HepG2 (cell line): ENCODE results near the gene FNDC3B. TPM values are rescaled to one million over a fixed set of nuclear protein-coding genes. Genes with fewer than 3 reads are reported as not detected.
A peak's percentile ranks its signal among the peaks of the same experiment; 100 is the strongest.

ENCODE experiments used
- ATAC-seq: fragments of 200-7000 bp; cut with Tn5 transposase; 3 replicates; pipeline ENCODE4 v1.9.1; 2020; ENCODE audit warnings: mild to moderate bottlenecking, moderate library complexity
- BruUV-seq: library from RNA; stranded (reverse); fragments of 400-500 nt; replicated peaks from 2 replicates; lab custom pipeline; 2021; lab: Mats Ljungman, UMichigan
- CTCF ChIA-PET: fragments of 300-600 bp; formaldehyde crosslinking; extraction: SDS; loops from one replicate; lab custom pipeline; 2021; ENCODE audit warnings: low total read pairs, inconsistent platforms, low intra/inter-chr PET ratio; lab: Yijun Ruan, JAX
- POLR2A ChIA-PET: fragments of 350-600 bp; sonication (Branson Sonifier 250); formaldehyde crosslinking; loops from one replicate; lab custom pipeline; 2020; ENCODE audit warnings: antibody characterized with exemption, inconsistent platforms; lab: Yijun Ruan, JAX
- DNase-seq: peaks from one replicate; pipeline ENCODE4 v3.0.0-alpha.2; 2015; ENCODE audit warnings: low spot score
- FAIRE-seq: peaks from 3 replicates; lab custom pipeline; 2011; peaks lifted over from hg19 to GRCh38; lab: Jason Lieb, UNC
- H2AFZ ChIP-seq: one replicate; pipeline ENCODE4 v1.6.1; 2011; ENCODE audit warnings: low read length, inconsistent platforms
- H3K27ac ChIP-seq: fragments of 300-600 bp; 3 replicates; pipeline ENCODE4 v1.8.0; 2011; ENCODE audit warnings: mixed run types, mild to moderate bottlenecking, mixed read lengths, low read length, inconsistent platforms; ENCODE audit not compliant: insufficient read depth; ENCODE audit errors: extremely low read length
- H3K27me3 ChIP-seq, 2 experiments: fragments of 200-600 bp in 1 of 2; 2 replicates in 1 of 2; 3 replicates in 1 of 2; pipeline versions ENCODE4 v1.6.0 to v1.8.0; 2011; ENCODE audit warnings: low read length in 2 of 2, mild to moderate bottlenecking in 2 of 2, moderate library complexity in 2 of 2, inconsistent platforms in 1 of 2; ENCODE audit not compliant: insufficient read depth in 2 of 2, control insufficient read depth in 1 of 2
- H3K36me3 ChIP-seq, 2 experiments: fragments of 200-600 bp in 1 of 2; replicated peaks in 1 of 2; 2 replicates in 1 of 2; 3 replicates in 1 of 2; pipeline versions ENCODE4 v1.5.1 to v1.8.0; 2011; ENCODE audit warnings: low read length in 2 of 2, inconsistent platforms in 1 of 2; ENCODE audit not compliant: insufficient read depth in 2 of 2, control insufficient read depth in 1 of 2
- H3K4me1 ChIP-seq: 2 replicates; pipeline ENCODE4 v1.5.1; 2012; ENCODE audit warnings: low read length, inconsistent platforms; ENCODE audit not compliant: insufficient read depth
- H3K4me2 ChIP-seq: 2 replicates; pipeline ENCODE4 v1.6.0; 2011; ENCODE audit warnings: low read depth, low read length, inconsistent platforms
- H3K4me3 ChIP-seq, 3 experiments: fragments of 200-600 bp in 1 of 3; sonication (generic), shearing (Covaris generic) in 1 of 3; replicated peaks in 1 of 3; 2 replicates each; pipeline ENCODE4 v1.5.1; 2011 to 2016; ENCODE audit warnings: low read length in 3 of 3, inconsistent platforms in 2 of 3, low read depth in 2 of 3, mild to moderate bottlenecking in 2 of 3, control low read depth in 1 of 3, mixed read lengths in 1 of 3; ENCODE audit not compliant: insufficient read depth in 1 of 3
- H3K79me2 ChIP-seq: one replicate; pipeline ENCODE4 v1.6.1; 2011; ENCODE audit warnings: low read length, inconsistent platforms; ENCODE audit not compliant: insufficient read depth
- H3K9ac ChIP-seq: 2 replicates; pipeline ENCODE4 v1.6.0; 2011; ENCODE audit warnings: mild to moderate bottlenecking, low read depth, low read length, inconsistent platforms; ENCODE audit not compliant: insufficient read depth
- H3K9me3 ChIP-seq: 2 replicates; pipeline ENCODE4 v1.5.1; 2012; ENCODE audit warnings: mild to moderate bottlenecking, low read length
- H4K20me1 ChIP-seq: 2 replicates; pipeline ENCODE4 v1.6.0; 2011; ENCODE audit warnings: inconsistent platforms, mild to moderate bottlenecking, low read length, moderate library complexity; ENCODE audit not compliant: insufficient read depth
- AGO2 ChIP-seq: fragments of 200-400 bp; formaldehyde crosslinking; optimal IDR thresholded peaks from 2 replicates; pipeline ENCODE3; 2017; ENCODE audit warnings: mild to moderate bottlenecking, low read depth, low read length, moderate library complexity
- GATAD2A ChIP-seq: IDR thresholded peaks from 2 replicates; pipeline ENCODE4 v1.6.1; 2016
- ISL2 ChIP-seq: sonication (generic); formaldehyde crosslinking; IDR thresholded peaks from 2 replicates; pipeline ENCODE4 v1.5.0; 2020; ENCODE audit warnings: missing genetic modification reagents
- PHF20 ChIP-seq: sonication (generic); formaldehyde crosslinking; IDR thresholded peaks from 2 replicates; pipeline ENCODE4 v1.5.0; 2020; ENCODE audit warnings: mild to moderate bottlenecking, missing genetic modification reagents
- RBM22 ChIP-seq: fragments of 200-400 bp; formaldehyde crosslinking; optimal IDR thresholded peaks from 2 replicates; pipeline ENCODE3; 2017; ENCODE audit warnings: mild to moderate bottlenecking, low read length, moderate library complexity
- ZNF274 ChIP-seq: sonication (generic); formaldehyde crosslinking; IDR thresholded peaks from 2 replicates; pipeline ENCODE4 v1.5.1; 2020; ENCODE audit warnings: mild to moderate bottlenecking, missing genetic modification reagents
- WGBS: methylation state at CpG from one replicate; pipeline ENCODE4 v1.1.6; 2017; ENCODE audit warnings: low lambda C conversion rate; 5-methylcytosine and 5-hydroxymethylcytosine counted together
- in situ Hi-C: cut with HindIII; loops from 2 replicates; pipeline ENCODE4 v1.10.0; 2017; ENCODE audit warnings: low pct_unique_long_range_greater_than_20kb; ENCODE audit not compliant: extremely low pct_ligation_motif_present
- intact Hi-C: fragments of 100-400 bp; cut with micrococcal nuclease; formaldehyde crosslinking; loops from one replicate; pipeline ENCODE4 v1.10.0; 2022; ENCODE audit not compliant: unreplicated experiment
- polyA plus RNA-seq, 8 experiments: library from polyadenylated mRNA; depleted of rRNA in 3 of 8; stranded (reverse) in 7 of 8; unstranded in 1 of 8; fragments of >200 nt; fragmentation: Illumina TruSeq in 4 of 8; extraction: Trizol in 4 of 8; gene quantifications; 2 replicates each; pipeline versions ENCODE4 v1.2.1 to v1.2.3, GENCODE V29; 2011 to 2016; ENCODE audit warnings: low read depth in 4 of 8, missing spikeins in 1 of 8, mixed read lengths in 1 of 8; ENCODE audit not compliant: insufficient read depth in 1 of 8
- total RNA-seq, 5 experiments: library from RNA; depleted of rRNA; stranded (reverse); fragments of >200 nt; fragmentation: Illumina TruSeq; extraction: Trizol; gene quantifications; 2 replicates each; pipeline ENCODE4 v1.2.3, GENCODE V29; 2016; ENCODE audit warnings: low read depth in 1 of 5

FNDC3B gene
- total and polyA plus RNA-seq, 2 of the 13 experiments (the other 11 are each of a cell fraction or from before 2014, with no cell fraction given), result 74.8 to 103 TPM

DNA sequence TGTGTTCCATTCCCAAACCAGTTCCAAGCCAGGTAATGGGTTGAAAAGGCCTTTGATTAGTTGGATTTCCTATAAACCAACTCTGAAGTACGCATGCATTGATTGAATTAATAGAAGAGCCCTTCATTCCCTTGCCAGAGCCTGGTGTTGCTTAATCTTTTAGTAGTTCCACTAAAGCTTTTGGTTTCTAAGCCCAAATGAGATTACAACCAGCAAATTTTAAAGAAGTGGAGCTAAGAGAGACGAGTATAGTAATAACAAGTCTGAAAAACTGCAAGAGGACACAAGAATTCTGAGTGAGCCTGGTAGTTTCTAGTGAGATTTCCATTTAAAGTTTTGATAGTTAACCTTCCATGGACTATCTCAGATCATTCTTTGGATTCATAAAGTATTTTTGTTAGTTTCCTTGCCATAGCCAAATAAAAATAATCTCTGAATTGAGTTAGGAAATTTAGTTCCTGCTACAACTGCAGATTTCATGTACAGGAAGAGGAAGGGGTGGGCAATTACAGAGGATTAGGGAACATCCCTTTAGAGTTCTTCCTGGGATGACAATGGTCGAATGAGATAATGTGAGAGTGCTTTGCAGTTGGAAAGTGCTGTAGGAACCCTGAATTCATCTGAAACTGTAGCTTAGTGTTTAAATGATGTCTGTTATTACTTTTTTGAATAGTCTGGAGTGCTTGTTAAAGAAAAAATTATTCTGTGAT lies 136.8 kb downstream of the FNDC3B start:
- 91% methylated on average over 3 of the region's 3 CpGs for WGBS

DNA sequence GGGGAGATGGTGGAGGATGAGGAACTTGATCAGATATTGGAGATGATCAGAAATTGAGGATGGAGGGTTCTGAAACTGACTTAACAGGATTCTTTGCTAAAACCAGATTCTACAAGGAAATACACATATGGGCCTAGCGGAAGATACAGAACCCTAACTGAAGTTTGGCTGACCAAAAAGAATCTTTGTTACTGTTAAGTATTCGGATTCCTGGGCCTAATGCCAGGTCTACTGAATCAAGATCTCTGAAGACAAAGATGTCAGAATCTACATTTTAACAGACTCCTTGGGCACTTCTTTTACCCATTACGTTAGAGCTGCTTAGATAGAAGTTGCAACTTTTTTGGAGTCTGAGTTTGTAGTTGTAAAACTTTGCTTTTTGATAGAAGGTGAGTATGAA lies 137.7 kb downstream of the FNDC3B start:
- in situ Hi-C loops, result no loop called here
- H3K36me3 ChIP-seq, result peaks cover 11 to 31% of the 10 kb centered on the region in 2 experiments
- no peaks in the 10 kb centered on the region for H3K9me3 ChIP-seq
- TSS peak; percentile 8 for BruUV-seq
- WGBS, result 97% methylated on average over 3 of the region's 3 CpGs
- H3K27ac ChIP-seq, result peak overlapping the region; percentile 11
- H3K4me3 ChIP-seq, result no peak overlapping the region
- ATAC-seq (no peak), FAIRE-seq (no peak), DNase-seq (no peak)
- peaks cover 95% of the 10 kb centered on the region for H4K20me1 ChIP-seq
- H3K27me3 ChIP-seq, result no peaks in the 10 kb centered on the region
- intact Hi-C loops, result no loop called here
- H3K79me2 ChIP-seq, result peaks cover 94% of the 10 kb centered on the region
- no peak overlapping the region for H2AFZ ChIP-seq
- ChIA-PET CTCF (no interaction called here), POLR2A (no interaction called here)
- TF ChIP-seq PHF20 (CRISPR knock-in tag) (no peak), AGO2 (peak; percentile 59), RBM22 (peak; percentile 11)
- H3K4me1 ChIP-seq, result peaks cover 100% of the 10 kb centered on the region
- no peak overlapping the region for H3K9ac ChIP-seq
- H3K4me2 ChIP-seq, result no peak overlapping the region

More for the DNA sequence above, 136.8 kb downstream of the FNDC3B start:
- Histone ChIP-seq H3K36me3 (peaks cover 14 to 31% of the 10 kb centered on the region in 2 experiments; a peak in 3 of 5 replicates), H3K4me2 (no peak overlapping the region), H3K9me3 (no peaks in the 10 kb centered on the region), H3K27ac (peak overlapping the region; percentile 20), H4K20me1 (peaks cover 95% of the 10 kb centered on the region)
- FAIRE-seq (no peak), ATAC-seq (no peak)
- ChIA-PET POLR2A (no interaction called here), CTCF (no interaction called here)
- BruUV-seq, result no TSS peak
- in situ Hi-C loops, result no loop called here
- intact Hi-C loops, result no loop called here
- TF ChIP-seq ZNF274 (no peak), ISL2 (CRISPR knock-in tag) (no peak), GATAD2A (CRISPR knock-in tag) (0 out of 2 replicates have a peak, but pooled peaks have one; percentile 3)
- TF ChIP-seq, all 625 proteins: peak for 1
- Histone ChIP-seq H3K4me1 (peaks cover 100% of the 10 kb centered on the region), H3K79me2 (peaks cover 95% of the 10 kb centered on the region), H3K4me3 (no peak overlapping the region), H3K27me3 (no peaks in the 10 kb centered on the region), H3K9ac (no peak overlapping the region), H2AFZ (no peak overlapping the region)
- DNase-seq, result no peak
